ENCODE data around the gene AGTPBP1. TPM values are rescaled to one million over a fixed set of nuclear protein-coding genes. Genes with fewer than 3 reads are reported as not detected.

The AGTPBP1 gene
- total RNA-seq, 1 experiment from 2014 or later, result 54.7 TPM

DNA sequence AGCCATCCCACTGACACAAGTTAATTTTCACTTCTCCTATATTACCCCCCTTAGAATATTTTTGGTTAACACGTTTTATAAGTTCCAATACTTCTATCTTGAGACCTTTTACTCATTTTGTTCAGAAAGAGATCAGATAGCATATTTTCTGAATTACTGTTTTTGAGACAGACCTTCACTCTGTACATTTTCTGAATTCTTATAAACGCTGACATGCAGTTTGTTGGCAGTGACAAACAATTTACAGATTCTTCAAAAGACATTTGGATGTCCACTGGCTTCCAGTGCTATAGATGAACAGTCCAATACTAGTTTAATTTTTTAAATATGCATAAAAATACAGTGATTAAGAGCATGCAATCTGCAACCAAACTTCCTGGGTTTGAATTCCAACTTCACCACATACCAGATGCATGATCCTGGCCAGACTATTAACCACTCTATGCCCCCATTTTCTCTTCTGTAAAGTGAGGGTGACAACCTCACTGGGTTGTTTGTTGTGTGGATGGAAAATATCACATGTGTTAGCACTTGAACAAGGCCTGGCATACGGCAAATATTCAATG lies 142.1 kb downstream of the AGTPBP1 start (continued):
- TF ChIP-seq, protein P1, sequence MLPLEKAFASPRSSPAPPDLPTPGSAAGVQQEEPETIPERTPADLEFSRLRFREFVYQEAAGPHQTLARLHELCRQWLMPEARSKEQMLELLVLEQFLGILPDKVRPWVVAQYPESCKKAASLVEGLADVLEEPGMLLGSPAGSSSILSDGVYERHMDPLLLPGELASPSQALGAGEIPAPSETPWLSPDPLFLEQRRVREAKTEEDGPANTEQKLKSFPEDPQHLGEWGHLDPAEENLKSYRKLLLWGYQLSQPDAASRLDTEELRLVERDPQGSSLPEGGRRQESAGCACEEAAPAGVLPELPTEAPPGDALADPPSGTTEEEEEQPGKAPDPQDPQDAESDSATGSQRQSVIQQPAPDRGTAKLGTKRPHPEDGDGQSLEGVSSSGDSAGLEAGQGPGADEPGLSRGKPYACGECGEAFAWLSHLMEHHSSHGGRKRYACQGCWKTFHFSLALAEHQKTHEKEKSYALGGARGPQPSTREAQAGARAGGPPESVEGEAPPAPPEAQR (CRISPR knock-in tag; IDR thresholded peaks at IDR 0.05), result no peak
- TF ChIP-seq, protein P2, sequence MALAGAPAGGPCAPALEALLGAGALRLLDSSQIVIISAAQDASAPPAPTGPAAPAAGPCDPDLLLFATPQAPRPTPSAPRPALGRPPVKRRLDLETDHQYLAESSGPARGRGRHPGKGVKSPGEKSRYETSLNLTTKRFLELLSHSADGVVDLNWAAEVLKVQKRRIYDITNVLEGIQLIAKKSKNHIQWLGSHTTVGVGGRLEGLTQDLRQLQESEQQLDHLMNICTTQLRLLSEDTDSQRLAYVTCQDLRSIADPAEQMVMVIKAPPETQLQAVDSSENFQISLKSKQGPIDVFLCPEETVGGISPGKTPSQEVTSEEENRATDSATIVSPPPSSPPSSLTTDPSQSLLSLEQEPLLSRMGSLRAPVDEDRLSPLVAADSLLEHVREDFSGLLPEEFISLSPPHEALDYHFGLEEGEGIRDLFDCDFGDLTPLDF (CRISPR knock-in tag; IDR thresholded peaks at IDR 0.05), result no peak
- TF ChIP-seq, protein P3, sequence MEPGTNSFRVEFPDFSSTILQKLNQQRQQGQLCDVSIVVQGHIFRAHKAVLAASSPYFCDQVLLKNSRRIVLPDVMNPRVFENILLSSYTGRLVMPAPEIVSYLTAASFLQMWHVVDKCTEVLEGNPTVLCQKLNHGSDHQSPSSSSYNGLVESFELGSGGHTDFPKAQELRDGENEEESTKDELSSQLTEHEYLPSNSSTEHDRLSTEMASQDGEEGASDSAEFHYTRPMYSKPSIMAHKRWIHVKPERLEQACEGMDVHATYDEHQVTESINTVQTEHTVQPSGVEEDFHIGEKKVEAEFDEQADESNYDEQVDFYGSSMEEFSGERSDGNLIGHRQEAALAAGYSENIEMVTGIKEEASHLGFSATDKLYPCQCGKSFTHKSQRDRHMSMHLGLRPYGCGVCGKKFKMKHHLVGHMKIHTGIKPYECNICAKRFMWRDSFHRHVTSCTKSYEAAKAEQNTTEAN (CRISPR knock-in tag; IDR thresholded peaks at IDR 0.05), result no peak
- TF ChIP-seq, protein P4, sequence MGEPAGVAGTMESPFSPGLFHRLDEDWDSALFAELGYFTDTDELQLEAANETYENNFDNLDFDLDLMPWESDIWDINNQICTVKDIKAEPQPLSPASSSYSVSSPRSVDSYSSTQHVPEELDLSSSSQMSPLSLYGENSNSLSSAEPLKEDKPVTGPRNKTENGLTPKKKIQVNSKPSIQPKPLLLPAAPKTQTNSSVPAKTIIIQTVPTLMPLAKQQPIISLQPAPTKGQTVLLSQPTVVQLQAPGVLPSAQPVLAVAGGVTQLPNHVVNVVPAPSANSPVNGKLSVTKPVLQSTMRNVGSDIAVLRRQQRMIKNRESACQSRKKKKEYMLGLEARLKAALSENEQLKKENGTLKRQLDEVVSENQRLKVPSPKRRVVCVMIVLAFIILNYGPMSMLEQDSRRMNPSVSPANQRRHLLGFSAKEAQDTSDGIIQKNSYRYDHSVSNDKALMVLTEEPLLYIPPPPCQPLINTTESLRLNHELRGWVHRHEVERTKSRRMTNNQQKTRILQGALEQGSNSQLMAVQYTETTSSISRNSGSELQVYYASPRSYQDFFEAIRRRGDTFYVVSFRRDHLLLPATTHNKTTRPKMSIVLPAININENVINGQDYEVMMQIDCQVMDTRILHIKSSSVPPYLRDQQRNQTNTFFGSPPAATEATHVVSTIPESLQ (CRISPR knock-in tag; IDR thresholded peaks at IDR 0.05), result no peak
- TF ChIP-seq, protein P5, sequence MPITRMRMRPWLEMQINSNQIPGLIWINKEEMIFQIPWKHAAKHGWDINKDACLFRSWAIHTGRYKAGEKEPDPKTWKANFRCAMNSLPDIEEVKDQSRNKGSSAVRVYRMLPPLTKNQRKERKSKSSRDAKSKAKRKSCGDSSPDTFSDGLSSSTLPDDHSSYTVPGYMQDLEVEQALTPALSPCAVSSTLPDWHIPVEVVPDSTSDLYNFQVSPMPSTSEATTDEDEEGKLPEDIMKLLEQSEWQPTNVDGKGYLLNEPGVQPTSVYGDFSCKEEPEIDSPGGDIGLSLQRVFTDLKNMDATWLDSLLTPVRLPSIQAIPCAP (CRISPR knock-in tag; IDR thresholded peaks at IDR 0.05), result no peak

DNA sequence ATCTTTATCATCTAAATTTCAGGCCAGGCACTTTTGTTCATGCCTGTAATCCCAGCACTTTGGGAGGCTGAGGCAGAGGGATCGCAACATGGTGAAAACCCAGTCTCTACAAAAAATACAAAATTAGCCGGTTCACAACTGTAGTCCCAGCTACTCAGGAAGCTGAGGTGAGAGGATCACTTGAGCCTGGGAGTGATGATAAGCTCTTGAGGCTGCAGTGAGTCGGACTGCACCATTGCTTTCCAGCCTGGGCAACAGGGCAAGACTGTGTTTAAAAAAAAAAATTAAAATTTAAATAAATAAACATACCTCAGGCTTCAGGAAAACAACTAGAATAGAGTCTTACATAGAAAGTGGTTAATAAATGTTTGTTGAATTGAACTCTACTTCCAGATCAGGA lies 147.4 kb downstream of the AGTPBP1 start:
- H3K27me3 Mint-ChIP-seq (ENCODE audit: low read depth), result no peaks in the 10 kb centered on the region
- TF ChIP-seq TCF7 (CRISPR knock-in tag; IDR thresholded peaks at IDR 0.05; ENCODE audit: low read depth), result no peak
- CTCF ChIA-PET, result interaction anchor here (1.7 kb wide), 1 partner anchor 16 kb away, joined by 6 read pairs; no protein-coding TSS in a partner anchor
- 0 out of 2 replicates have a peak overlapping the region, but pooled peaks have one; percentile 89 for H3K27ac Mint-ChIP-seq
- POLR2A ChIA-PET, result no interaction called here
- H3K4me1 Mint-ChIP-seq, result peaks cover 17% of the 10 kb centered on the region
- ATAC-seq (0 out of 2 replicates have a peak, but pooled peaks have one; percentile 36), DNase-seq (ENCODE audit: low spot score) (no peak)
- H3K4me3 Mint-ChIP-seq, result no peak overlapping the region
- no peaks in the 10 kb centered on the region for H3K36me3 Mint-ChIP-seq
- H3K9me3 Mint-ChIP-seq, result no peaks in the 10 kb centered on the region

DNA sequence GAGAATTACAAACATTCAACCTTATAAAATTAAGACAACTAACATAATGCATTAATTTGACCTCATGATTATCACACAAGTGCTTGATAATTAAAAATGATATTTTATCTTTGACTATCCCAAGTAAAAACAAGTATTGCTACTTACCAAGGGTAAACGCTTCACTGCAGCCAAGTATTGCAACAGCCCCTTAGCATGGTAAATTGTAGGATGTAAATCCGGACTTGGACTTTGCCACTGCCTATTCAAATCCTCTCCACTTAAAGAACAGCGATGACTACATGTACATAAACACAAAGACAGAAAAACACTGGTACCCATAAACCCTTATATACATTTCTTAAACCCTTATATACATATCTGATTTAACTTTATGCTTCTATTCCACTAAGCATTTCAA lies 155.1 kb downstream of the AGTPBP1 start:
- ChIA-PET POLR2A (no interaction called here), CTCF (no interaction called here)
- TF ChIP-seq CBFB (CRISPR knock-in tag; IDR thresholded peaks at IDR 0.05; ENCODE audit: low read depth) (no peak), GABPB1 (CRISPR knock-in tag; IDR thresholded peaks at IDR 0.05) (peak; percentile 62)
- TF ChIP-seq, protein P1 (CRISPR knock-in tag; IDR thresholded peaks at IDR 0.05), result no peak
- peaks cover 9% of the 10 kb centered on the region for H3K36me3 Mint-ChIP-seq
- no peaks in the 10 kb centered on the region for H3K27me3 Mint-ChIP-seq (ENCODE audit: low read depth)
- no peaks in the 10 kb centered on the region for H3K4me1 Mint-ChIP-seq
- no peak for DNase-seq (ENCODE audit: low spot score)
- H3K4me3 Mint-ChIP-seq, result no peak overlapping the region
- H3K27ac Mint-ChIP-seq, result no peak overlapping the region
- H3K9me3 Mint-ChIP-seq, result no peaks in the 10 kb centered on the region
- ATAC-seq, result no peak

DNA sequence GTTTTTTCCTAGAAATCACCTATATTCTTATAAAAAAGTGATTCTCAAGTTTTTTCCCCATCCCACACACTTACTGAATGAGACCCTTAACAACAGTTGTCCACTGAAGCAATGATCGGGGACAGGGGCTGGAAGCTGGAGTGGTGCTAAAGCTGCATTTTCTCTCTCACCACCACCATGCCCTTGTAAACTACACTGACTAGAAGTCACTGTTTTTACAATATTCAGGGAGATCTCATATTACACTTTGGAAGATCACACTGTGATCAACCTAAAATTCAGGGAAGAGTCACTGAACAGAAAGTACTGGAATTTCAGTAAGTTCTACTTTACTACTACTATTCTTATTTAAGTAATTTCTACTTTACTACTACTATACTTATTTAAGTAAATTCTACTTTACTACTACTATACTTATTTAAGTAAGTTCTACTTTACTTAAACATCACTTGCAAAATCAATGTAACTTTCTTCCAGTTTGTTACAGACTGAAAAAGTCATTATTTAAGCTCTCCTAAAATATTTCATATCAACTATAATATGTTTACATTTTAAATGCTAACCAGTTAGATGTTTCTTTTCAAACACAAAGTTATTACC lies 164.3 kb downstream of the AGTPBP1 start:
- peaks cover 4% of the 10 kb centered on the region; the same call in 1 of the 2 replicates for H3K4me1 Mint-ChIP-seq
- DNase-seq (ENCODE audit: low spot score), result no peak
- H3K36me3 Mint-ChIP-seq, result peaks cover 24% of the 10 kb centered on the region
- H3K9me3 Mint-ChIP-seq, result peaks cover 8% of the 10 kb centered on the region
- ATAC-seq, result no peak
- POLR2A ChIA-PET, result no interaction called here
- no peak overlapping the region for H3K4me3 Mint-ChIP-seq
- peak overlapping the region; percentile 42; the same call in 1 of the 2 replicates for H3K27ac Mint-ChIP-seq
- no peaks in the 10 kb centered on the region for H3K27me3 Mint-ChIP-seq (ENCODE audit: low read depth)
- CTCF ChIA-PET, result interaction anchor here (1.8 kb wide), 1 partner anchor 33 kb away, joined by 8 read pairs; no protein-coding TSS in a partner anchor
- TF ChIP-seq, protein P6, sequence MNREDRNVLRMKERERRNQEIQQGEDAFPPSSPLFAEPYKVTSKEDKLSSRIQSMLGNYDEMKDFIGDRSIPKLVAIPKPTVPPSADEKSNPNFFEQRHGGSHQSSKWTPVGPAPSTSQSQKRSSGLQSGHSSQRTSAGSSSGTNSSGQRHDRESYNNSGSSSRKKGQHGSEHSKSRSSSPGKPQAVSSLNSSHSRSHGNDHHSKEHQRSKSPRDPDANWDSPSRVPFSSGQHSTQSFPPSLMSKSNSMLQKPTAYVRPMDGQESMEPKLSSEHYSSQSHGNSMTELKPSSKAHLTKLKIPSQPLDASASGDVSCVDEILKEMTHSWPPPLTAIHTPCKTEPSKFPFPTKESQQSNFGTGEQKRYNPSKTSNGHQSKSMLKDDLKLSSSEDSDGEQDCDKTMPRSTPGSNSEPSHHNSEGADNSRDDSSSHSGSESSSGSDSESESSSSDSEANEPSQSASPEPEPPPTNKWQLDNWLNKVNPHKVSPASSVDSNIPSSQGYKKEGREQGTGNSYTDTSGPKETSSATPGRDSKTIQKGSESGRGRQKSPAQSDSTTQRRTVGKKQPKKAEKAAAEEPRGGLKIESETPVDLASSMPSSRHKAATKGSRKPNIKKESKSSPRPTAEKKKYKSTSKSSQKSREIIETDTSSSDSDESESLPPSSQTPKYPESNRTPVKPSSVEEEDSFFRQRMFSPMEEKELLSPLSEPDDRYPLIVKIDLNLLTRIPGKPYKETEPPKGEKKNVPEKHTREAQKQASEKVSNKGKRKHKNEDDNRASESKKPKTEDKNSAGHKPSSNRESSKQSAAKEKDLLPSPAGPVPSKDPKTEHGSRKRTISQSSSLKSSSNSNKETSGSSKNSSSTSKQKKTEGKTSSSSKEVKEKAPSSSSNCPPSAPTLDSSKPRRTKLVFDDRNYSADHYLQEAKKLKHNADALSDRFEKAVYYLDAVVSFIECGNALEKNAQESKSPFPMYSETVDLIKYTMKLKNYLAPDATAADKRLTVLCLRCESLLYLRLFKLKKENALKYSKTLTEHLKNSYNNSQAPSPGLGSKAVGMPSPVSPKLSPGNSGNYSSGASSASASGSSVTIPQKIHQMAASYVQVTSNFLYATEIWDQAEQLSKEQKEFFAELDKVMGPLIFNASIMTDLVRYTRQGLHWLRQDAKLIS (CRISPR knock-in tag; IDR thresholded peaks at IDR 0.05; ENCODE audit: borderline replicate concordance), result no peak
- TF ChIP-seq, protein P7, sequence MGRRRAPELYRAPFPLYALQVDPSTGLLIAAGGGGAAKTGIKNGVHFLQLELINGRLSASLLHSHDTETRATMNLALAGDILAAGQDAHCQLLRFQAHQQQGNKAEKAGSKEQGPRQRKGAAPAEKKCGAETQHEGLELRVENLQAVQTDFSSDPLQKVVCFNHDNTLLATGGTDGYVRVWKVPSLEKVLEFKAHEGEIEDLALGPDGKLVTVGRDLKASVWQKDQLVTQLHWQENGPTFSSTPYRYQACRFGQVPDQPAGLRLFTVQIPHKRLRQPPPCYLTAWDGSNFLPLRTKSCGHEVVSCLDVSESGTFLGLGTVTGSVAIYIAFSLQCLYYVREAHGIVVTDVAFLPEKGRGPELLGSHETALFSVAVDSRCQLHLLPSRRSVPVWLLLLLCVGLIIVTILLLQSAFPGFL (CRISPR knock-in tag; IDR thresholded peaks at IDR 0.05; ENCODE audit: borderline replicate concordance), result no peak
- no peak for TF ChIP-seq ZNF671 (CRISPR knock-in tag; IDR thresholded peaks at IDR 0.05)
- no peak for TF ChIP-seq SP1 (CRISPR knock-in tag; conservative IDR thresholded peaks at IDR 0.05)
